ENCODE data around the gene RILPL2. TPM values are rescaled to one million over a fixed set of nuclear protein-coding genes. Genes with fewer than 3 reads are reported as not detected.

The RILPL2 gene
- total RNA-seq: 1.8 TPM

GRCh38 chr12:123436017-123436964, at the start of gene RILPL2:
Gene RILPL2 (minus strand): TSS chr12:123436684. CDS start chr12:123436420, 264 bp downstream.

GRCh38 chr12:123457980-123458779, 21.7 kb upstream of the RILPL2 start, which contains the start of gene SNRNP35:
Gene SNRNP35 (plus strand): TSS chr12:123458139. CDS start chr12:123465541, 7,402 bp downstream.

Other genes starting within 250 kb of the RILPL2 start
- gene MPHOSPH9, start 203.5 kb downstream of the RILPL2 start, total RNA-seq: 81.0 TPM
- 18.0 TPM for gene MTRFR, start 203.2 kb downstream of the RILPL2 start, total RNA-seq
- 84.7 TPM for gene CDK2AP1, start 164.8 kb downstream of the RILPL2 start, total RNA-seq
- 37.1 TPM for gene SBNO1, start 71.8 kb downstream of the RILPL2 start, total RNA-seq
- 29.8 TPM for gene KMT5A, start 52.6 kb downstream of the RILPL2 start, total RNA-seq
- 24.7 TPM for gene SNRNP35, start 21.5 kb upstream of the RILPL2 start, total RNA-seq
- 6.2 TPM for gene RILPL1, start 97.0 kb upstream of the RILPL2 start, total RNA-seq
- gene TMED2, start 147.9 kb upstream of the RILPL2 start, total RNA-seq: 213 TPM
- 19.8 TPM for gene DDX55, start 165.4 kb upstream of the RILPL2 start, total RNA-seq
- gene EIF2B1, start 197.0 kb upstream of the RILPL2 start, total RNA-seq: 26.8 TPM
- 32.5 TPM for gene GTF2H3, start 197.1 kb upstream of the RILPL2 start, total RNA-seq
- 33.0 TPM for gene TCTN2, start 234.4 kb upstream of the RILPL2 start, total RNA-seq